Fibroblast of skin of right biceps (primary cell): ENCODE results near the gene LRRFIP2.
"Not testable (repeated sequence)": the region's sequence is repeated elsewhere in the genome, so short reads cannot be mapped to it uniquely, and the experiment has no call there.

ENCODE experiments used
- DNase-seq: peaks from one replicate; pipeline ENCODE4 v3.0.0-alpha.2; 2013

Gene LRRFIP2

GRCh38 chr3:37058117-37058516 is 116.3 kb downstream of the LRRFIP2 start:
- DNase-seq, result no peak

GRCh38 chr3:37056826-37057225 is 117.6 kb downstream of the LRRFIP2 start:
- no peak for DNase-seq

- DNase-seq, result not testable (repeated sequence)
Observed at GRCh38 chr3:37055077-37055476, 119.3 kb downstream of the LRRFIP2 start.

GRCh38 chr3:37054370-37054769 is 120.0 kb downstream of the LRRFIP2 start:
- DNase-seq, result peak; percentile 82

- DNase-seq, result no peak
Observed at GRCh38 chr3:37053753-37054152, 120.6 kb downstream of the LRRFIP2 start.

GRCh38 chr3:37053337-37053736 is 121.0 kb downstream of the LRRFIP2 start:
- no peak for DNase-seq

GRCh38 chr3:37052860-37053259 is 121.5 kb downstream of the LRRFIP2 start:
- no peak for DNase-seq

GRCh38 chr3:37050282-37050681 is 124.1 kb downstream of the LRRFIP2 start:
- no peak for DNase-seq

- DNase-seq, result not testable (repeated sequence)
Observed at GRCh38 chr3:37042712-37043111, 131.7 kb downstream of the LRRFIP2 start.

GRCh38 chr3:37041546-37042195 is 132.7 kb downstream of the LRRFIP2 start:
- peak; percentile 17 for DNase-seq

GRCh38 chr3:37040231-37040630 is 134.2 kb downstream of the LRRFIP2 start:
- DNase-seq, result peak; percentile 12

- no peak for DNase-seq
Observed at GRCh38 chr3:37039161-37039846, 135.1 kb downstream of the LRRFIP2 start.

GRCh38 chr3:37037352-37037751 is 137.0 kb downstream of the LRRFIP2 start:
- no peak for DNase-seq

GRCh38 chr3:37032961-37033360 is 141.4 kb downstream of the LRRFIP2 start:
- DNase-seq, result no peak

- DNase-seq, result peak; percentile 13
Observed at GRCh38 chr3:37031096-37031682, 143.2 kb downstream of the LRRFIP2 start.

GRCh38 chr3:37030588-37030987 is 143.8 kb downstream of the LRRFIP2 start:
- DNase-seq, result no peak

- no peak for DNase-seq
Observed at GRCh38 chr3:37029516-37030163, 144.7 kb downstream of the LRRFIP2 start.

GRCh38 chr3:37029111-37029510 is 145.3 kb downstream of the LRRFIP2 start:
- DNase-seq, result no peak

- DNase-seq, result no peak
Observed at GRCh38 chr3:37028329-37028728, 146.1 kb downstream of the LRRFIP2 start.

GRCh38 chr3:37026851-37027250 is 147.5 kb downstream of the LRRFIP2 start:
- no peak for DNase-seq

GRCh38 chr3:37025561-37026335 is 148.6 kb downstream of the LRRFIP2 start:
- DNase-seq, result no peak

GRCh38 chr3:37024820-37025405 is 149.5 kb downstream of the LRRFIP2 start:
- no peak for DNase-seq

GRCh38 chr3:37024092-37024491 is 150.3 kb downstream of the LRRFIP2 start:
- DNase-seq, result peak; percentile 14
